Astrocyte of the spinal cord (primary cell): ENCODE data around the gene CCDC14.
"Not testable (repeated sequence)": the region's sequence is repeated elsewhere in the genome, so short reads cannot be mapped to it uniquely, and the experiment has no call there.

Experiments
- DNase-seq: peaks from one replicate; pipeline ENCODE4 v3.0.0; 2011; ENCODE audit warnings: low read depth, low spot score
- H3K4me3 ChIP-seq: 2 replicates; pipeline ENCODE4 v1.5.1; 2011; ENCODE audit warnings: low read depth, mild to moderate bottlenecking, low read length, moderate library complexity
- CTCF ChIP-seq: IDR thresholded peaks from 2 replicates; pipeline ENCODE4 v1.5.1; 2012; ENCODE audit warnings: low read depth, mild to moderate bottlenecking, low read length, inconsistent platforms
- in situ Hi-C: cut with HindIII; loops from 2 replicates; pipeline ENCODE4 v1.10.0; 2017; ENCODE audit warnings: low sequenced_read_pairs

CCDC14 gene

DNA sequence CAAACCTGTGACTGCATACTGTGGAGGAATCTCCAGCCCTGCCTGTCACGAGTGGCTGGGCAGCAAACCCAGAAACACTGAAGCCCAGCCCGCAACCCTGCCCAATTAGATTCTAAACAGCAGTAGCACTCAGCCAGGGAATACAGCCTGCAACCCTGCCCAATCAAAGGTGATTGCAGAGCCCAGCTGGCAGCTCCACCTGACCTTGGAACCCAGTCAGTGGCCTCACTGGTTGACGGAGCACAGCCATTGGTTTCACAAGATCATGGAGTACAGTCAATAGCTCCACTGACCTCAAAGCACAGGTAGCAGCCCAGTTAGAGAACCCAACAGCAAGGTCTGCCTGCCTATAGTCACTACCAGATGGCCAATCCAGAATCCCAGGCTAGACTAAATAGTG lies 41.7 kb downstream of the CCDC14 start:
- in situ Hi-C loops: no loop called here
- no peak overlapping the region for H3K4me3 ChIP-seq
- TF ChIP-seq CTCF: no peak
- no peak for DNase-seq

GRCh38 chr3:123914829-123915228 lies 46.2 kb downstream of the CCDC14 start:
- DNase-seq: no peak
- no peak for TF ChIP-seq CTCF
- in situ Hi-C loops: no loop called here
- H3K4me3 ChIP-seq: no peak overlapping the region

- no peak for DNase-seq
- H3K4me3 ChIP-seq: no peak overlapping the region
- TF ChIP-seq CTCF: no peak
- in situ Hi-C loops: no loop called here
Measured at GRCh38 chr3:123909785-123910184, 51.2 kb downstream of the CCDC14 start.

DNA sequence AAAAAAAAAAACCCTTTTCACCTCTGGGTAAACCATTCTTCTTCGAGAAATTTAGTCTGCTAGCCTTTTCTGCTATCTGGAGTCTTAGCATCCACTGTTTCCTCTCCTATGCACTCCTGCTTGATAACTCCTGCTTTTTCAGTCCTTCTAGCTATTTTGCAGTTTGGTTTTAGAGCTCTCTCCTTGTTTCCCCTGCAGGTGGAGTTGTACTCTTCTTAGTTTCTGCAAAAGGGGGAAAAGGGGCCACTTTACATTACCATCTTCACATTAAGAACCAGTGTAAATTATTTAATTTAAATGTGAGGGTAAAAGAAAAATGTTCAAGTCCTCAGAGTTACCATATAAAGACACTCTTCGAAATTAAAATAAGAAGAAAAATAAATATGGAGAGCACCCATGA lies 53.3 kb downstream of the CCDC14 start:
- in situ Hi-C loops: no loop called here
- DNase-seq: no peak
- TF ChIP-seq CTCF: no peak
- H3K4me3 ChIP-seq: no peak overlapping the region

DNA sequence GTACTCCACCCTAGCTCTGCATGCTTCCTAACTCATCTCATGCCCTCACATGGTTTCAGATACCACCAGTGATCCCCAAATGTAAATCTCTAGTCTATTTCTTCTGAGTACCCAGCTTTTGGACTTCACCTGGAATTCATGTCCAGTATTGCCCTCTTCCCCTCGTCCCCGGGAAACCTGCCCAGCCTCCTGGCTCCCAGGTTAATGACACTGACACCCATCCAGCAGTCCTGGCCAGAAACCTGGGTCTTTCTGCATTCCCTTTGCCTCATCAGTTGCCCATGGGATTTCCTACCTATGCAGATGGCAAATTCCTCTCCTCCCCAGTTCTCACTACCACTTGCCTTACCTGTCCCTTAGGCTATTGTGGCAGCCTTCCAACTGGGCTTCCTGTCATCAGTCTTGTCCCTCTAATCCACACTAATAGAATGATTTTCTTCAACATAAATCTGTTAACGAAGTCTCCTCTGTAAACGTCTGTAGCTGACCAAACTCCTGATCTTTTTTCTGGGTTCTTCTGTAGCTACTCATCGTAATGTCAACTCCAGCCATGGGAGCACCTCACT lies 61.6 kb downstream of the CCDC14 start:
- in situ Hi-C loops: no loop called here
- DNase-seq: no peak
- H3K4me3 ChIP-seq: no peak overlapping the region
- TF ChIP-seq CTCF: no peak

GRCh38 chr3:123893012-123893411 lies 68.0 kb downstream of the CCDC14 start:
- H3K4me3 ChIP-seq: no peak overlapping the region
- in situ Hi-C loops: no loop called here
- no peak for TF ChIP-seq CTCF
- DNase-seq: no peak

DNA sequence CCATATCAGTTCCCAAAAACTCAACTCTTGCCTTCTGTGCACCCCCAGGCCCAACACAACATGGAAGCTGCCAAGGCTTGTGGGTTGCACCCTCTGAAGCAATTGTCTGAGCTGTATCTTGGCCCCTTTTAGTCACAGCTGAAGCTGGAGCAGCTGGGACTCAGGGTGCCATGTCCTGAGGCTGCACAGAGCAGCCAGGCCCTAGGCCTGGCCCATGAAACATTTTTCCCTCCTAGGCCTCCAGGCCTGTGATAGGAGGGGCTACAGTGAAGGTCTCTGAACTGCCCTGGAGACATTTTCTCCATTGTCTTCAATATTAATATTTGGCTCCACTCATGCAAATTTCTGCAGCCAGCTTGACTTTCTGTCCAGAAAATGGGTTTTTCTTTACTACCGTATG lies 68.8 kb downstream of the CCDC14 start:
- no peak overlapping the region for H3K4me3 ChIP-seq
- in situ Hi-C loops: no loop called here
- TF ChIP-seq CTCF: no peak
- DNase-seq: no peak

DNA sequence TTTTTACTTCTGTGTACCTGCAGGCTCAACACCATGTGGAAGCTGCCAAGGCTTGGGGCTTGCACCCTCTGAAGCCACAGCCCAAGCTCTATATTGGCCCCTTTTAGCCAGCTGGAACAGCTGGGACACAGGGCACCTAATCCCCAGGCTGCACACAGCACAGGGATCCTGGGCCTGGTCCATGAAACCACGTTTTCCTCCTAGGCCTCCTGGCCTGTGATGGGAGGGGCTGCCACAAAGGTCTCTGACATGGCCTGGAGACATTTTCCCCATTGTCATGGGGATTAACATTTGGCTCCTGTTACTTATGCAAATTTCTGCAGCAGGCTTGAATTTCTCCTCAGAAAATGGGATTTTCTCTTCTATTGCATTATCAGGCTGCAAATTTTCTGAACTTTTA lies 70.0 kb downstream of the CCDC14 start:
- in situ Hi-C loops, H3K4me3 ChIP-seq, DNase-seq: not testable (repeated sequence)

DNA sequence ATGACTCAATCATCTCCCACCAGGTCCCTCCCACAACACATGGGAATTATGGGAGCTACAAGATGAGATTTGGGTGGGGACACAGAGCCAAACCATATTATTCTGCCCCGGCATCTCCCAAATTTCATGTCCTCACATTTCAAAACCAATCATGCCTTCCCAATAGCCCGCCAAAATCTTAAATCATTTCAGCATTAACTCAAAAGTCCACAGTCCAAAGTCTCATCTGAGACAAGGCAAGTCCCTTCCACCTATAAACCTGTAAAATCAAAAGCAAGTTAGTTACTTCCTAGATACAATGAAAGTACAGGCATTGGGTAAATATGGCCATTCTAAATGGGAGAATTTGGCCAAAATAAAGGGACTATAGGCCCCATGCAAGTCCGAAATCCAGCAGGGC lies 70.9 kb downstream of the CCDC14 start:
- H3K4me3 ChIP-seq, DNase-seq, in situ Hi-C loops: not testable (repeated sequence)
